Putamen (tissue), 1 donor: ENCODE results near the gene MST1R.

ENCODE experiments used
- DNase-seq: peaks from one replicate; pipeline ENCODE4 v3.0.0-alpha.2; 2016; ENCODE audit warnings: low spot score

Gene MST1R

DNA sequence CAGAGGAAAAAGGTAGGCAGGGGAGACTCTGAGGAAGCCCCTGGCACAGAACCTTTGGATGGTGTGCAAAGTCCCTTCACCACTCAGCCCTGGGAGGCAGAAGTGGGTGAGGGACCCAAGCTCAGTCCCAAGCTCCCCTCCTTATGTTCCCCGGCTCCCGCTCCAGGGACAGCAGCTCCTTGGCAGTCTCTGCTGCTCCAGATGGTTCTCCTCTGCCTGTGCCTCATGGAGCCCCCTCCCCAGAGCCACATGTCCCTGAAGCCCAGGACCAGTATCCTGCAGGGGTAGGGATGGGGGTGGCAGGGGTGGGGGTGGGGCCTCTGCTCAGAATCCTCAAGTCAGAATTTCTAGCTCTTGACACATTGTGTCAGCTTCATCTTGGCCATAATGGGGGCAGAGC, 26.0 kb downstream of the MST1R start:
- DNase-seq = no peak

- no peak for DNase-seq
Measured at GRCh38 chr3:49876567-49876966, 27.1 kb downstream of the MST1R start.

DNA sequence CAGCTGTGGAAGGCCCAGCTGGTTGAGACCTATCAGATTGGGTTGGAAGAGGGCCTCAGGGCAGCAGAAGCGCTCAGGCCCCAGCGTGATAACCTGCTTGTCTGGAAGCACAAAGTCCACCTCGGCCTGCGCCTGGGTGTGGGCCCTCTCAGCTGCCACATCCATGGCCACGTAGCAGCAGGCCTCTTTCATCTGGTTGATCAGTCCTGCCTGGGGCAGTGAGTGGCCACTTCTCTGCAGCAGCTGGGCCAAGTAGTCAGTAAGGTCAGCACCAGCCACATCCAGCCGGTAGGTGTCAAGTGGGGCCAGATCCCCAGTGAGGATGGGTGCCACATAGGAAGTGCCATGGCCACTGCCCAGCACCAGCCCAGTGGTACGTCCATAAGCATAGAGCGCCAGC, 30.1 kb downstream of the MST1R start:
- DNase-seq = no peak

DNA sequence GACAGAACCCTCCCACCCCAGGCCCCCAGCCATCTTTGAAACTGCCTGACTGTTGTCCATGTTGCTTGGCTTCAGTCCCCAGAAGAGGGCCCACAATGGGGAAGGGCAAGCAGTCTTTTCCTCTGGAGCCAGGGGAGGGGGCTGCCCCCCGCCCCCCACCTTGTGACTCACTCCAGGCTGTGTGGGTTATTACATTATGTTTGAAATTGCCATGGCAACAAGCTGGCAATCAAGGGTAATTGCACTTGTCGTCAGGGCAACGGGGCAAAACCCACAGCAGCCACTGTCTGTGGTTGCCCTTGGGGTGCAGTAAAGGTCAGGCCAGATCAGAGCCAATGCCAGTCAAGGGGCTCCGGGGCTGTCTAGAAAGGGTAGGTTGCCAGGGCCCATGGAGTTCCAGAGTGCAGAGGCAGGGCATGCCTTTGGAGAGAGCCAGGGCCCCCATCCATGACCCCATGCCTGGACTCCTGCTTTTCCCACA, 30.8 kb downstream of the MST1R start:
- peak; percentile 47 for DNase-seq

DNA sequence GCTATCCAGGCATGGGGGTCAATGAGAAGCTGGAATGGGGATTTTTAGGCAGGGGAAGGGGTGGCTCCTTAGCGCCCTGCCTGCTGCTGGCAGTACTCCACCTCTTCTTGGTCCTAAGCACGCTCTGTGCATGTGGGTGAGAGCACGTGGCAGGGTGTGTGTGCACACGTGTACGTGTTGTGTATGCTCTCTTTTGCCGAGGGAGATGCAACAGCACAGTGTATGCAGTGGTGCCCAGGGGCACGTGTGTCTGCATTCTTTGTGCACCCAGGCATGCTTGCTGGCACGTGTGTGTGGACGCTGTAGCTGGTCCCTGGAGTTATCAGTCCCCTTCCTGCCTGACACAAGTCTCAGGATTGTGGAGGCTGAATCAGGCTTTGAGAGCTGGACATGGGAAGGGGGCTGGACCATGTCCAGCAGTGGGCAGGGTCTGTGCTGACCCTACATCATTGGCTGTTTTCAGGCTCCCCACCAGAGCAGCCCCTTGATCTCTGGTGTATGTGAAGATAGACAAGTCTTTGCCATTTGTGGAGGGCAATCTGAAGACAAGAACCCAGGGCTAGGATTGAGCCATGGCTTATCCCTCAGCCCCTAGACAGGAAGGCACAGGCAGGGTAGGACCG, 32.0 kb downstream of the MST1R start:
- peak; percentile 26 for DNase-seq

GRCh38 chr3:49869525-49870126, 34.0 kb downstream of the MST1R start, which contains the start of gene CAMKV:
TSS of gene CAMKV (minus strand) at chr3:49869906. CDS start at chr3:49862388, 7,518 bp downstream.
- peak; percentile 57 for DNase-seq

DNA sequence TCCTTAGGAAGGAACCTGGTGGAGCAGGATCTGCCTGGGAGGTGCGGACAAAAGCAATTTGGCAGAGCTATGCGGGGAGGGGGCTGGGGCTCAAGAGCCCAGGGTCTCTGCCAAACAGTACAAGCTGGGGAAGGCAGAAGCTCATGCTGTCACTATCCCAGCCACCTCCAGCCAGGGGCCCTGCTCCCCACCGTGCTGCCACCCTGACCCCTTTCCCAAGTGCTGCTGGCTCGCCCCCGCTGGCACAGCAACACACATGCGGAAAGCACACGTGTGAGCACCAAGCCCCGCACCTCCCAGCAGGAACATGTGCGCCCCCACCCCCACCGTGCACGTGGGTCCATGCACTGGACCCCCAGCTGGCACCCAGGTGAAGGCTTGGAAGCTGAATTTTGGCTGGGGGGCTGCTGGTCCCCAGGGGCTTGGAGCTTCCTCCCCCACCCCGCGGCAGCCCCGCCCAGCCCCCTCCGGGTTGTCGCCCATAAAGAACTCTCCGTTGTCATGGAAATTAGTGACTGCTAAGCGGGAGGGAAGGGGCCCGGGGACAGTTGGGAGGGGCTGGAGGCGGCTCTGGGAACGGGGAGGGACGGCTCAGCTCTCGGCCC, 34.7 kb downstream of the MST1R start:
- DNase-seq = peak; percentile 39

DNA sequence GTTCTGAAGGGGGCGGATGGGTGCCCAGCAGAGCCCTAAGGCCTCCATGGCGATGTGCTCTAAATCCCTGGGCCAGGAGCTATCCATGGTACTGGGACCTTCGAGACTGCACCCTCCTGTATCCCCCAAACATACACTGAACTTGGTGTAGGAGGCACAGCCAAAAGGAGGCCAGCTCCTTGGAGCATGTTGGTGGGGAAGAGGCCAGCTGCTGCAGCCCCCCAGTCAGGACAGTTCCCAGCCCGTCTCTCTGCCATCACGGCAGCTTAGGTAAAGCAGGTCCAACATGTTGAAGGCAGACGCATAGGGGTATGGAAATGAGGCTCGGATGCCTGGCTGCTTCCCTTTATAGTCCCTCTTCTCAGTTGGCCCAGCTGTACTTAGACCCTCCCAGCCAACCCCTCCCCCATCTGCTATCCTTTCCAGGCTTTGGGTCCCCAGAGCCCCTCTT, 35.8 kb downstream of the MST1R start:
- no peak for DNase-seq

GRCh38 chr3:49867400-49867799, 36.3 kb downstream of the MST1R start:
- no peak for DNase-seq

DNA sequence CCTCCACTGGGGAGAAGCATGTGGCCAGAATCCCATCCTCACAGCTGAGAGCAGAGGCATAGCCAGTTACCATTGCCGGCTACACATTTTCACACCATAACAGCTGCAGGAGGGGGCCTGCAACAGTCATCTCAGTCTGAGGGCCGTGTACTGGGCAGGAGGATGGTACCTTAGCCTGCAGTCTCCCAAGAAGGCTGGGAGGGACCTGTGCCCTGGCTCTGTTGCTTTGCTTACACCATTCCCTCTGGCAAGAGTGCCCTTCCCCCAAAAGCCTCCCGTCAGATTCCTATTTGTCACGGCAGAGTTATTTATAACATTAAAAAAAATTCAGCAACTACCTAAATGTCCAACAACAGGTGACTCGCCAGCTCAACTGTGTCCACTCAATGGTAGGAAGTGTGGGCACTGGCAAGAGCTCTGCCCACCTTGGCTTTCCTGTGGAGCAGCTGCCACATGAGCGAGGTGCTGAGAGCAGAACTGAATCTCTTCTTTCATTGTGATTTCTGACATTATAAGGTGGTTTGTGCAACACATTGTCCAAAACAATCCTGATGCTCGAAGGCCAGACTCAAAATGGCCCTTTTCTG, 38.4 kb downstream of the MST1R start:
- DNase-seq = no peak

GRCh38 chr3:49864505-49864904, 39.2 kb downstream of the MST1R start:
- no peak for DNase-seq

DNA sequence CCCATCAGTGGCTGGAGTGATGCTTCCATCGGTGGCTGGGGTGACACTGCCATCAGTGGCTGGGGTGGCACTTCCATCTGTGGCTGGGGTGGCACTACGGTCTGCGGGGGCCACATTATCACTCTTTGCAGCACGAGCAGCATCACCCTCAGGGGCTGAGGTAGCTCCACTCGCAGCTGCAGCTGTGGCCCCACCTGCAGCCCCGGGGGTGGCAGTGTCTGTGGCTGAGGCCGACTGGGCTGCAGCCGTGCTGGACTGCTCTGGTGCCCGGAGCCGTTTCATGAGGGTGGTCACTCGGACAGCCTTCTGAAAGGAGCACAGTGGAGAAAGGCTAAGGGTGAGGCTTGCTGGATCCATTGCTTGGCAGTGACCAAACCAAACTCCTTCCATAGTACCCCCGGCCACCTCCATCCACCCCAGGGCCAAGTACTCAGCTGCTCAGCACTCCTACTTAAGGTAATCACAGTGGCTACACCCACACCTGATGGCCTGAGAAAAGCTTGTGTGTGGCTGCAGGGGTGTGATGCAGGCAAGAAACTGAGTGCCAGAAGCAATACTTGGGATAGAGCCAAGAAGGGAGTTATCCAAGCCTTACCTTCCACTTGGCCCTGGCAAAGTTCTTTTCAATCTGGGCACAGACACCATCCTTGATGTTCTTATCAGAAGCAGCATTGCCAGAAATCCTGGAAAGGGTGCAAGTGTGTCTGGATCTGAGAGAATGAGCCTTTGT, 43.9 kb downstream of the MST1R start:
- DNase-seq = no peak

DNA sequence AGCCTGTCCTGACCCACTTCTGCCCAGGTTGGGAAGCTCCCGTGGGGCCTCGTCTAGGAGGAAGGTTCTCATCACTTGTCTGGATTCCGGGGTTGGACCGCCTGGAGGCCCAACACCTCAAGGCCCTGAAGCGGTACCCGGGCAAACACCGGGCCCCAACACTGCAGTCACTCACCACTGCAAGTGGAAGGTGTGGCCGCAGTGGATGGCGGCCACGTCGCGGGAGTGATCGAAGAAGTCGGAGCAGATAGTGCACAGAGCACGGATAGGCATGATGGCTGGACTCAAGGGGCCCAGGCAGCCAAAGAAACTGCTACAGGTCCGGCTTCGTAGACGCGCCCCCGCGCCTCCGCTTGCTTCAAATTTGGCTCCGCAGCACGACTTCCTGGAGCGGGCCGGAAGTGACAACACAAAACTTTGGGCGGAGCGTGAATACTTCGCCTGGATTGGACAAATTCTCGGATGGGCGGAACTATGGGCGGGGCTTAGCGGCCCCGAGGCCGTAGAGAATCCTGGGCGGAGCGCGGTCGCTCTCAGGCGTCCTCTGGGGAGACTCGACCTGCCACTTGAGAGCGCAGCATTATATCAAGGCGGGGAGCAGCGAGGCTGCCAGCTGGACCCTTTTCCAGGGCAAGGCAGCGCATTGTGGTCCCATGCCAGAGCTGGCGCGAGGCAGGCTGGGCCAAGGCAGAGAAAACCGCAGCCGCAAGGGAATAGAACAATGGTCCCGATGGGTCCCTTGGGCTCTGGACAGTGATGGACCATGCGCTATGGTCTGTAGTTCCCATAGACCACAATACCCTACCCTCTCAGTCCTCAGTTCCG, 47.3 kb downstream of the MST1R start, which contains the start of gene TRAIP:
Gene TRAIP (minus strand): TSS at position 384 of the 825 bp plus-strand sequence. CDS start 111 bp downstream, at position 273.
- peak; percentile 91 for DNase-seq

- DNase-seq = no peak
Measured at GRCh38 chr3:49855662-49856061, 48.0 kb downstream of the MST1R start.

- DNase-seq = no peak
Measured at GRCh38 chr3:49845694-49846093, 58.0 kb downstream of the MST1R start.

- no peak for DNase-seq
Measured at GRCh38 chr3:49844464-49845183, 59.0 kb downstream of the MST1R start.

DNA sequence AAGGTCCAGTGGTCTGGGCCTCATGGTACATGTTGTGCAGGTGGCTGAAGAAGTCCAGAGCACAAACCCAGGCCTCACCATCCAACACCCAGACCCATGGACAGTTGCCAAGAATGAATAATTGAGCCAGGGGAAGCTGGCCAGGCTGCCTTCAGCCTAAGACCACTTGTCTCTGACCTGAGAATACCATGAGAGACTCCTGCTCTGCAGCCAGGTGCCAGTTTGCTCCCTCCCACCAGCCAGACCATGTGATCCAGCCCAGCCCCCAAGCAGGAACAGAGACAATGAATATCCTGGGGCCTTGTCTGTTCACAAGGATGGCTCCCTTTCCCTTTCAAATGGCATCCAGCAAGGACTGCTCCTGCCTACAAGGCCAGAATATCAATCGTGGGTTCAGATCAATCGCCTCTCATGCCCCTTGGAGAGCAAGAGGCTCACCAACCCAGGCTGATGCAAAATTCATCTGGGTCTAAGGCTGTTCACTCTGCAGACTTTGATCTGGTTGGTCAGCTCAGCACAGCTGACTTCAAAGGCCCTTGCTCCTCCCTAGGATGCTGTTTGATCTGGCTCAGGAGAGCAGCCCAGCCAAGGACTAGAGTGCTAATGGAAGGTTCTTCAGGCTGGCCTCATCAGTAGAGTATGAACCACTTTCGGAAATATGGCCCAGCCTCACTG, 60.7 kb downstream of the MST1R start:
- DNase-seq = no peak

GRCh38 chr3:49841806-49842205, 61.9 kb downstream of the MST1R start:
- DNase-seq = peak; percentile 82

- DNase-seq = no peak
Measured at GRCh38 chr3:49841126-49841696, 62.5 kb downstream of the MST1R start.

GRCh38 chr3:49840388-49840787, 63.3 kb downstream of the MST1R start:
- DNase-seq = no peak
